HEK293 (cell line): ENCODE measurements around the gene DENND2C.

ENCODE experiments used
- HOXC10 ChIP-seq: sonication (generic); formaldehyde crosslinking; IDR thresholded peaks from 2 replicates; pipeline ENCODE4 v1.8.1; 2023; ENCODE audit warnings: mild to moderate bottlenecking, missing genetic modification reagents
- OVOL3 ChIP-seq: fragments of 450-650 bp; formaldehyde crosslinking; IDR thresholded peaks from 2 replicates; pipeline ENCODE4 v1.5.1; 2016; ENCODE audit warnings: missing biosample characterization, missing genetic modification characterization
- SP2 ChIP-seq: fragments of 450-650 bp; formaldehyde crosslinking; IDR thresholded peaks from 2 replicates; pipeline ENCODE4 v1.5.1; 2016; ENCODE audit warnings: missing biosample characterization, missing genetic modification characterization
- SP3 ChIP-seq: fragments of 450-650 bp; formaldehyde crosslinking; IDR thresholded peaks from 2 replicates; pipeline ENCODE4 v1.5.1; 2016; ENCODE audit warnings: missing biosample characterization, missing genetic modification characterization
- SP7 ChIP-seq: fragments of 450-650 bp; formaldehyde crosslinking; IDR thresholded peaks from 2 replicates; pipeline ENCODE4 v1.5.1; 2016; ENCODE audit warnings: missing biosample characterization, missing genetic modification characterization
- TRIM28 ChIP-seq: IDR thresholded peaks from 2 replicates; pipeline ENCODE4 v1.6.1; 2011; ENCODE audit warnings: low read length, control low read depth, borderline replicate concordance
- ZBTB8A ChIP-seq: fragments of 450-650 bp; formaldehyde crosslinking; IDR thresholded peaks from 2 replicates; pipeline ENCODE4 v1.5.1; 2016; ENCODE audit warnings: missing biosample characterization, missing genetic modification characterization
- ZNF2 ChIP-seq: fragments of 450-650 bp; formaldehyde crosslinking; IDR thresholded peaks from 2 replicates; pipeline ENCODE4 v1.5.1; 2016; ENCODE audit warnings: missing biosample characterization, missing genetic modification characterization
- ZNF426 ChIP-seq: fragments of 450-650 bp; formaldehyde crosslinking; IDR thresholded peaks from 2 replicates; pipeline ENCODE4 v1.5.1; 2017; ENCODE audit warnings: missing biosample characterization, missing genetic modification characterization, mild to moderate bottlenecking, inconsistent platforms, moderate library complexity
- ZNF501 ChIP-seq: fragments of 450-650 bp; formaldehyde crosslinking; IDR thresholded peaks from 2 replicates; pipeline ENCODE4 v1.5.1; 2016; ENCODE audit warnings: missing biosample characterization, missing genetic modification characterization
- ZNF558 ChIP-seq: fragments of 450-650 bp; formaldehyde crosslinking; IDR thresholded peaks from 2 replicates; pipeline ENCODE4 v1.5.1; 2016; ENCODE audit warnings: missing biosample characterization, missing genetic modification characterization
- ZNF654 ChIP-seq: fragments of 450-650 bp; formaldehyde crosslinking; IDR thresholded peaks from 2 replicates; pipeline ENCODE4 v1.5.1; 2016; ENCODE audit warnings: low read depth, missing biosample characterization, missing genetic modification characterization
- ZXDB ChIP-seq: fragments of 450-650 bp; formaldehyde crosslinking; IDR thresholded peaks from 2 replicates; pipeline ENCODE4 v1.5.1; 2016; ENCODE audit warnings: missing biosample characterization, missing genetic modification characterization
- TF ChIP-seq, protein P1 (sequence below): fragments of 450-650 bp; formaldehyde crosslinking; IDR thresholded peaks from 2 replicates; pipeline ENCODE4 v1.5.1; 2016; ENCODE audit warnings: missing biosample characterization, missing genetic modification characterization
- TF ChIP-seq, protein P2 (sequence below): fragments of 450-650 bp; formaldehyde crosslinking; IDR thresholded peaks from 2 replicates; pipeline ENCODE4 v1.5.1; 2016; ENCODE audit warnings: missing biosample characterization, missing genetic modification characterization
- TF ChIP-seq, protein P3 (sequence below): fragments of 450-650 bp; formaldehyde crosslinking; IDR thresholded peaks from 2 replicates; pipeline ENCODE4 v1.5.1; 2016; ENCODE audit warnings: missing biosample characterization, missing genetic modification characterization
- TF ChIP-seq, protein P4 (sequence below): fragments of 450-650 bp; formaldehyde crosslinking; IDR thresholded peaks from 2 replicates; pipeline ENCODE4 v1.5.0; 2017; ENCODE audit warnings: missing biosample characterization, missing genetic modification characterization, borderline replicate concordance
- TF ChIP-seq, protein P5 (sequence below): fragments of 450-650 bp; formaldehyde crosslinking; IDR thresholded peaks from 2 replicates; pipeline ENCODE4 v1.5.1; 2016; ENCODE audit warnings: missing biosample characterization, missing genetic modification characterization
- TF ChIP-seq, protein P6 (sequence below): fragments of 450-650 bp; formaldehyde crosslinking; IDR thresholded peaks from 2 replicates; pipeline ENCODE4 v1.5.1; 2016; ENCODE audit warnings: missing biosample characterization, missing genetic modification characterization, low read depth
- TF ChIP-seq, protein P7 (sequence below): fragments of 450-650 bp; formaldehyde crosslinking; IDR thresholded peaks from 2 replicates; pipeline ENCODE4 v1.5.1; 2016; ENCODE audit warnings: missing biosample characterization, missing genetic modification characterization
- TF ChIP-seq, protein P8 (sequence below): fragments of 450-650 bp; formaldehyde crosslinking; IDR thresholded peaks from 2 replicates; pipeline ENCODE4 v1.5.1; 2016; ENCODE audit warnings: missing biosample characterization, missing genetic modification characterization

Gene DENND2C

DNA sequence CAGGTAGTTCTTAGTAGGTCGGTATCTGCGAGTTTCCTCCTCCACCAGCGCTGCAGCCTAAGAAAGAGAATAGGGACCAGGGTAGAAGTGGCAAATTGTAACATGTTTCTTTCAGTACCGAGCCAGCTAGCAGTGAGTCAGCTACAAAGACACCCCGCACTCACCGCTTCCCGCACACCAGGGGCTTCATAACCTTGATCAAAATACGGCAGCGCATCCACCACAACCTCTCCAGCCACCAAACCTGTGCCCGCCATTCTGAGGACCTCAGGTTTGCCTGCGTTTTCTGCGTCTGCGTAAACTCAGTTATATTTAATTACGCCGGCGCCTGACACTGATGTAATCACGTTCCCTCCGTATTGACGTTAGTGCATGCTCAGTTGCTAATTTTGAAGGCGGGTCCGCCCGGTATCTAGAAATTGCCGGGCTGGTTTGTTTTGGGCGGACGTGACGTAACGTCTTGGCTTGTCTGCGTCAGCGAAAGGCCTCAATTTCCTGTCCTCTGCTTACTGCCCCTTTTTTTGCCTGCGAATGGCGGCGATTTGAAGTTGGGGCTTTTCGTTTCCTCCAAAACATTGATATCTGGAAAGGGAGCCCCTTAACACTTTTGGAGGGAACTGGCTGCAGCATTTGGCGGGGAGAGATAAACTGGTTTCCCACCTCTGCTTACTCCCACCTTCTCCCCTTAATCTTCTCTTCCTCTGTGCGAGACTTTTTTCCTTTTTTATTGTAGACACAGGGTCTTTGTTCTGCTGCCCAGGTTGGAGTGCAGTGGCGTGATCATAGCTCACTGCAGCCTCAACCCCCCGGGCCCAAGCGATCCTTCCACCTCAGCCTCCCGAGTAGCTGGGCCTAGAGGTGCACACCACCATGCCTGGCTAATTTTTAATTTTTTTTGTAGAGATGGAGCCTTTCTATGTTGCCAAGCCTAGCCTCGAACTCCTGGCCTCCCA is 88.2 kb downstream of the DENND2C start, which contains the start of gene BCAS2 (continued):
- peak; percentile 87; the same call in 1 of the 2 replicates for TF ChIP-seq OVOL3 (tag by site-specific recombination)
- no peak for TF ChIP-seq HOXC10 (CRISPR knock-in tag)
- TF ChIP-seq, protein P1, sequence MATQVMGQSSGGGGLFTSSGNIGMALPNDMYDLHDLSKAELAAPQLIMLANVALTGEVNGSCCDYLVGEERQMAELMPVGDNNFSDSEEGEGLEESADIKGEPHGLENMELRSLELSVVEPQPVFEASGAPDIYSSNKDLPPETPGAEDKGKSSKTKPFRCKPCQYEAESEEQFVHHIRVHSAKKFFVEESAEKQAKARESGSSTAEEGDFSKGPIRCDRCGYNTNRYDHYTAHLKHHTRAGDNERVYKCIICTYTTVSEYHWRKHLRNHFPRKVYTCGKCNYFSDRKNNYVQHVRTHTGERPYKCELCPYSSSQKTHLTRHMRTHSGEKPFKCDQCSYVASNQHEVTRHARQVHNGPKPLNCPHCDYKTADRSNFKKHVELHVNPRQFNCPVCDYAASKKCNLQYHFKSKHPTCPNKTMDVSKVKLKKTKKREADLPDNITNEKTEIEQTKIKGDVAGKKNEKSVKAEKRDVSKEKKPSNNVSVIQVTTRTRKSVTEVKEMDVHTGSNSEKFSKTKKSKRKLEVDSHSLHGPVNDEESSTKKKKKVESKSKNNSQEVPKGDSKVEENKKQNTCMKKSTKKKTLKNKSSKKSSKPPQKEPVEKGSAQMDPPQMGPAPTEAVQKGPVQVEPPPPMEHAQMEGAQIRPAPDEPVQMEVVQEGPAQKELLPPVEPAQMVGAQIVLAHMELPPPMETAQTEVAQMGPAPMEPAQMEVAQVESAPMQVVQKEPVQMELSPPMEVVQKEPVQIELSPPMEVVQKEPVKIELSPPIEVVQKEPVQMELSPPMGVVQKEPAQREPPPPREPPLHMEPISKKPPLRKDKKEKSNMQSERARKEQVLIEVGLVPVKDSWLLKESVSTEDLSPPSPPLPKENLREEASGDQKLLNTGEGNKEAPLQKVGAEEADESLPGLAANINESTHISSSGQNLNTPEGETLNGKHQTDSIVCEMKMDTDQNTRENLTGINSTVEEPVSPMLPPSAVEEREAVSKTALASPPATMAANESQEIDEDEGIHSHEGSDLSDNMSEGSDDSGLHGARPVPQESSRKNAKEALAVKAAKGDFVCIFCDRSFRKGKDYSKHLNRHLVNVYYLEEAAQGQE (tag by site-specific recombination), result 0 out of 2 replicates have a peak, but pooled peaks have one; percentile 9
- TF ChIP-seq, protein P2, sequence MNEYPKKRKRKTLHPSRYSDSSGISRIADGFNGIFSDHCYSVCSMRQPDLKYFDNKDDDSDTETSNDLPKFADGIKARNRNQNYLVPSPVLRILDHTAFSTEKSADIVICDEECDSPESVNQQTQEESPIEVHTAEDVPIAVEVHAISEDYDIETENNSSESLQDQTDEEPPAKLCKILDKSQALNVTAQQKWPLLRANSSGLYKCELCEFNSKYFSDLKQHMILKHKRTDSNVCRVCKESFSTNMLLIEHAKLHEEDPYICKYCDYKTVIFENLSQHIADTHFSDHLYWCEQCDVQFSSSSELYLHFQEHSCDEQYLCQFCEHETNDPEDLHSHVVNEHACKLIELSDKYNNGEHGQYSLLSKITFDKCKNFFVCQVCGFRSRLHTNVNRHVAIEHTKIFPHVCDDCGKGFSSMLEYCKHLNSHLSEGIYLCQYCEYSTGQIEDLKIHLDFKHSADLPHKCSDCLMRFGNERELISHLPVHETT (tag by site-specific recombination), result peak; percentile 44; the same call in 1 of the 2 replicates
- peak; percentile 74 for TF ChIP-seq ZXDB (tag by site-specific recombination)
- peak; percentile 48; the same call in 1 of the 2 replicates for TF ChIP-seq SP3 (tag by site-specific recombination)
- no peak for TF ChIP-seq ZNF426 (tag by site-specific recombination)
- TF ChIP-seq ZNF2 (tag by site-specific recombination), result 0 out of 2 replicates have a peak, but pooled peaks have one; percentile 34
- TF ChIP-seq, protein P3, sequence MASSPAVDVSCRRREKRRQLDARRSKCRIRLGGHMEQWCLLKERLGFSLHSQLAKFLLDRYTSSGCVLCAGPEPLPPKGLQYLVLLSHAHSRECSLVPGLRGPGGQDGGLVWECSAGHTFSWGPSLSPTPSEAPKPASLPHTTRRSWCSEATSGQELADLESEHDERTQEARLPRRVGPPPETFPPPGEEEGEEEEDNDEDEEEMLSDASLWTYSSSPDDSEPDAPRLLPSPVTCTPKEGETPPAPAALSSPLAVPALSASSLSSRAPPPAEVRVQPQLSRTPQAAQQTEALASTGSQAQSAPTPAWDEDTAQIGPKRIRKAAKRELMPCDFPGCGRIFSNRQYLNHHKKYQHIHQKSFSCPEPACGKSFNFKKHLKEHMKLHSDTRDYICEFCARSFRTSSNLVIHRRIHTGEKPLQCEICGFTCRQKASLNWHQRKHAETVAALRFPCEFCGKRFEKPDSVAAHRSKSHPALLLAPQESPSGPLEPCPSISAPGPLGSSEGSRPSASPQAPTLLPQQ (tag by site-specific recombination), result 0 out of 2 replicates have a peak, but pooled peaks have one; percentile 24
- 0 out of 2 replicates have a peak, but pooled peaks have one; percentile 76 for TF ChIP-seq TRIM28
- TF ChIP-seq, protein P4, sequence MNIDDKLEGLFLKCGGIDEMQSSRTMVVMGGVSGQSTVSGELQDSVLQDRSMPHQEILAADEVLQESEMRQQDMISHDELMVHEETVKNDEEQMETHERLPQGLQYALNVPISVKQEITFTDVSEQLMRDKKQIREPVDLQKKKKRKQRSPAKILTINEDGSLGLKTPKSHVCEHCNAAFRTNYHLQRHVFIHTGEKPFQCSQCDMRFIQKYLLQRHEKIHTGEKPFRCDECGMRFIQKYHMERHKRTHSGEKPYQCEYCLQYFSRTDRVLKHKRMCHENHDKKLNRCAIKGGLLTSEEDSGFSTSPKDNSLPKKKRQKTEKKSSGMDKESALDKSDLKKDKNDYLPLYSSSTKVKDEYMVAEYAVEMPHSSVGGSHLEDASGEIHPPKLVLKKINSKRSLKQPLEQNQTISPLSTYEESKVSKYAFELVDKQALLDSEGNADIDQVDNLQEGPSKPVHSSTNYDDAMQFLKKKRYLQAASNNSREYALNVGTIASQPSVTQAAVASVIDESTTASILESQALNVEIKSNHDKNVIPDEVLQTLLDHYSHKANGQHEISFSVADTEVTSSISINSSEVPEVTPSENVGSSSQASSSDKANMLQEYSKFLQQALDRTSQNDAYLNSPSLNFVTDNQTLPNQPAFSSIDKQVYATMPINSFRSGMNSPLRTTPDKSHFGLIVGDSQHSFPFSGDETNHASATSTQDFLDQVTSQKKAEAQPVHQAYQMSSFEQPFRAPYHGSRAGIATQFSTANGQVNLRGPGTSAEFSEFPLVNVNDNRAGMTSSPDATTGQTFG, result no peak
- TF ChIP-seq, protein P5, sequence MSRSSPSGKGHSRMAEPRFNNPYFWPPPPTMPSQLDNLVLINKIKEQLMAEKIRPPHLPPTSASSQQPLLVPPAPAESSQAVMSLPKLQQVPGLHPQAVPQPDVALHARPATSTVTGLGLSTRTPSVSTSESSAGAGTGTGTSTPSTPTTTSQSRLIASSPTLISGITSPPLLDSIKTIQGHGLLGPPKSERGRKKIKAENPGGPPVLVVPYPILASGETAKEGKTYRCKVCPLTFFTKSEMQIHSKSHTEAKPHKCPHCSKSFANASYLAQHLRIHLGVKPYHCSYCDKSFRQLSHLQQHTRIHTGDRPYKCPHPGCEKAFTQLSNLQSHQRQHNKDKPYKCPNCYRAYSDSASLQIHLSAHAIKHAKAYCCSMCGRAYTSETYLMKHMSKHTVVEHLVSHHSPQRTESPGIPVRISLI (tag by site-specific recombination), result peak; percentile 91
- TF ChIP-seq, protein P6, sequence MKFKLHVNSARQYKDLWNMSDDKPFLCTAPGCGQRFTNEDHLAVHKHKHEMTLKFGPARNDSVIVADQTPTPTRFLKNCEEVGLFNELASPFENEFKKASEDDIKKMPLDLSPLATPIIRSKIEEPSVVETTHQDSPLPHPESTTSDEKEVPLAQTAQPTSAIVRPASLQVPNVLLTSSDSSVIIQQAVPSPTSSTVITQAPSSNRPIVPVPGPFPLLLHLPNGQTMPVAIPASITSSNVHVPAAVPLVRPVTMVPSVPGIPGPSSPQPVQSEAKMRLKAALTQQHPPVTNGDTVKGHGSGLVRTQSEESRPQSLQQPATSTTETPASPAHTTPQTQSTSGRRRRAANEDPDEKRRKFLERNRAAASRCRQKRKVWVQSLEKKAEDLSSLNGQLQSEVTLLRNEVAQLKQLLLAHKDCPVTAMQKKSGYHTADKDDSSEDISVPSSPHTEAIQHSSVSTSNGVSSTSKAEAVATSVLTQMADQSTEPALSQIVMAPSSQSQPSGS (tag by site-specific recombination), result peak; percentile 98
- TF ChIP-seq, protein P7, sequence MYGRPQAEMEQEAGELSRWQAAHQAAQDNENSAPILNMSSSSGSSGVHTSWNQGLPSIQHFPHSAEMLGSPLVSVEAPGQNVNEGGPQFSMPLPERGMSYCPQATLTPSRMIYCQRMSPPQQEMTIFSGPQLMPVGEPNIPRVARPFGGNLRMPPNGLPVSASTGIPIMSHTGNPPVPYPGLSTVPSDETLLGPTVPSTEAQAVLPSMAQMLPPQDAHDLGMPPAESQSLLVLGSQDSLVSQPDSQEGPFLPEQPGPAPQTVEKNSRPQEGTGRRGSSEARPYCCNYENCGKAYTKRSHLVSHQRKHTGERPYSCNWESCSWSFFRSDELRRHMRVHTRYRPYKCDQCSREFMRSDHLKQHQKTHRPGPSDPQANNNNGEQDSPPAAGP, result peak; percentile 30; the same call in 1 of the 2 replicates
- no peak for TF ChIP-seq ZNF654 (tag by site-specific recombination)
- TF ChIP-seq, protein P8, sequence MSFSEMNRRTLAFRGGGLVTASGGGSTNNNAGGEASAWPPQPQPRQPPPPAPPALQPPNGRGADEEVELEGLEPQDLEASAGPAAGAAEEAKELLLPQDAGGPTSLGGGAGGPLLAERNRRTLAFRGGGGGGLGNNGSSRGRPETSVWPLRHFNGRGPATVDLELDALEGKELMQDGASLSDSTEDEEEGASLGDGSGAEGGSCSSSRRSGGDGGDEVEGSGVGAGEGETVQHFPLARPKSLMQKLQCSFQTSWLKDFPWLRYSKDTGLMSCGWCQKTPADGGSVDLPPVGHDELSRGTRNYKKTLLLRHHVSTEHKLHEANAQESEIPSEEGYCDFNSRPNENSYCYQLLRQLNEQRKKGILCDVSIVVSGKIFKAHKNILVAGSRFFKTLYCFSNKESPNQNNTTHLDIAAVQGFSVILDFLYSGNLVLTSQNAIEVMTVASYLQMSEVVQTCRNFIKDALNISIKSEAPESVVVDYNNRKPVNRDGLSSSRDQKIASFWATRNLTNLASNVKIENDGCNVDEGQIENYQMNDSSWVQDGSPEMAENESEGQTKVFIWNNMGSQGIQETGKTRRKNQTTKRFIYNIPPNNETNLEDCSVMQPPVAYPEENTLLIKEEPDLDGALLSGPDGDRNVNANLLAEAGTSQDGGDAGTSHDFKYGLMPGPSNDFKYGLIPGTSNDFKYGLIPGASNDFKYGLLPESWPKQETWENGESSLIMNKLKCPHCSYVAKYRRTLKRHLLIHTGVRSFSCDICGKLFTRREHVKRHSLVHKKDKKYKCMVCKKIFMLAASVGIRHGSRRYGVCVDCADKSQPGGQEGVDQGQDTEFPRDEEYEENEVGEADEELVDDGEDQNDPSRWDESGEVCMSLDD, result peak; percentile 49
- peak; percentile 35; the same call in 1 of the 2 replicates for TF ChIP-seq ZNF501
- TF ChIP-seq ZNF558 (tag by site-specific recombination), result no peak
- peak; percentile 79 for TF ChIP-seq ZBTB8A (tag by site-specific recombination)
- peak; percentile 86 for TF ChIP-seq SP2 (tag by site-specific recombination)
- peak; percentile 70 for TF ChIP-seq SP7 (tag by site-specific recombination)
